SK-N-MC (cell line): ENCODE data around the gene TNFSF9.

ENCODE experiments used
- EZH2 ChIP-seq: fragments of 200-600 bp; sonication (generic); IDR thresholded peaks from one replicate; pipeline ENCODE4 v1.6.1; 2017; ENCODE audit warnings: antibody characterized with exemption
- POLR2AphosphoS5 ChIP-seq: IDR thresholded peaks from 2 replicates; pipeline ENCODE4 v1.6.1; 2012; ENCODE audit warnings: mild to moderate bottlenecking, low read depth, low read length, borderline replicate concordance

DNA sequence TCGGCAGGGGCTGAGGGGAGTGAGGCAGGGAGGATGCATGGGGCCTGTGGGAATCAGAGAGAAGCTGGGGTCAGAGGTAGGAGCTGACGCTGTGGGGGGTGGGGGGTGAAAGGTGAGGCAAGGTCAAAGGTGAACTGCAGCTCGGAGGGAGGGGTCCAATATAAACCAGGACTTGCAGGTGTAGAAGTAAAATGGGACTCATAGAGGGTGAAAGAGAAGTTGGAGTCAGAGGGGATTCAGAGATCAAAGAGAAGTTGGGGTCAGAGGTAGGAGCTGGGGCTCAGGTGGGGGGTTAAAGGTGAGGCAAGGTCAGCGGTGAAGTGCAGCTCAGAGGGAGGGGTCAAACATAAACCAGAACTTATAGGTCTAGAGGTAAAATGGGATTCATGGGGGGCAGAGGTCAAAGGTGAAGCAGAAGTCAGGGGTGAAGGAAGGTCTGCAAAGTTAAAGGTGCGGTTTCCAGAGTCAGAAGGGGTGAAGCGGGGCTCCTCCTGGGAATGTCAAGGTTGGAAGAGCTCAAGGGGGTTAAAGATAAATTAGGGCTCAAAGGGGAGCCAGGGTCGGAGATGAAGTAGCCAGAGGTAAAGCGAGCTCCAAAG, 36.3 kb upstream of the TNFSF9 start:
- TF ChIP-seq POLR2AphosphoS5: no peak
- TF ChIP-seq EZH2: no peak
